T-helper 17 cell (primary cell): Measurements from ENCODE around the gene CNNM2. TPM values are rescaled to one million over a fixed set of nuclear protein-coding genes. Genes with fewer than 3 reads are reported as not detected.
A peak's percentile ranks its signal among the peaks of the same experiment; 100 is the strongest.

Experiments
- ATAC-seq: fragments of 150-1000 bp; cut with Tn5 transposase; 2 replicates; pipeline ENCODE4 v1.10.0; 2021; ENCODE audit warnings: mild to moderate bottlenecking, moderate library complexity
- DNase-seq, 3 donors: peaks; one replicate each; pipeline versions ENCODE4 v3.0.0 to v3.0.0-alpha.2; 2020 to 2021
- H3K9me3 ChIP-seq: one replicate; pipeline ENCODE4 v1.7.0; 2013; ENCODE audit warnings: low read length, mild to moderate bottlenecking; ENCODE audit not compliant: control insufficient read depth, poor library complexity, severe bottlenecking
- H3K27ac Mint-ChIP-seq: one replicate; pipeline ENCODE4 v1.8.0; 2022; ENCODE audit warnings: mild to moderate bottlenecking, moderate library complexity, mixed read lengths
- H3K27me3 Mint-ChIP-seq: one replicate; pipeline ENCODE4 v1.8.0; 2022; ENCODE audit warnings: mixed read lengths
- H3K36me3 Mint-ChIP-seq: one replicate; pipeline ENCODE4 v1.8.0; 2022; ENCODE audit warnings: low read depth, mixed read lengths
- H3K4me1 Mint-ChIP-seq: one replicate; pipeline ENCODE4 v1.8.0; 2022; ENCODE audit warnings: mild to moderate bottlenecking, mixed read lengths
- H3K4me3 Mint-ChIP-seq: one replicate; pipeline ENCODE4 v1.8.0; 2022; ENCODE audit warnings: mild to moderate bottlenecking, moderate library complexity, mixed read lengths
- total RNA-seq, 4 donors: library from RNA in 2 of 4; stranded (reverse) in 2 of 4; gene quantifications; one replicate each; pipeline ENCODE4 v1.2.3 and lab custom pipeline; 2022 to 2026

Gene CNNM2
- total RNA-seq, 2 donors from 2014 or later, result 9.2 to 12.5 TPM

DNA sequence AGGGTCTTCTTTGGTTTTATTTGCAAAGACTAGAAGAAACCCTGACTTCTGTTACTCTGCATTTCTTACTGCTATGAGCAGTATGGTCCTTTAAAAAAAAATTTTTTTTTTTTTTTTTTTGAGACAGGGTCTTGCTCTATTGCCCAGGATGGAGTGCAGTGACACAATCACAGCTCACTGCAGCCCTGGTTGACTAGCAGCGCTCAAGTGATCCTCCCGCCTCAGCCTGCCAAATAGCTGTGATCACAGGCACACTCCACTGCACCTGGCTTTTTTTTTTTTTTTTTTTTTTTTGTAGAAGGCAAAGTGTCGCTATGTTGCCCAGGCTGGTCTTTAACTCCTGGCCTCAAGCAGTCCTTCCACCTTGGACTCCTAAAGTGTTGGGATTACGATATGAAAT, 17.4 kb downstream of the CNNM2 start:
- ATAC-seq (no peak), DNase-seq (no peak)
- H3K9me3 ChIP-seq, result no peaks in the 10 kb centered on the region
- Mint-ChIP-seq H3K27me3 (no peaks in the 10 kb centered on the region), H3K36me3 (peaks cover 3% of the 10 kb centered on the region), H3K27ac (no peak overlapping the region), H3K4me3 (no peak overlapping the region), H3K4me1 (peaks cover 21% of the 10 kb centered on the region)

- no peak overlapping the region for H3K4me3 Mint-ChIP-seq
- peaks cover 19% of the 10 kb centered on the region for H3K4me1 Mint-ChIP-seq
- no peaks in the 10 kb centered on the region for H3K27me3 Mint-ChIP-seq
- peak overlapping the region; percentile 29 for H3K27ac Mint-ChIP-seq
- DNase-seq, result no peak
- H3K9me3 ChIP-seq, result no peaks in the 10 kb centered on the region
- peaks cover 3% of the 10 kb centered on the region for H3K36me3 Mint-ChIP-seq
- ATAC-seq, result no peak
Measured at GRCh38 chr10:102935939-102936605, 18.0 kb downstream of the CNNM2 start.

DNA sequence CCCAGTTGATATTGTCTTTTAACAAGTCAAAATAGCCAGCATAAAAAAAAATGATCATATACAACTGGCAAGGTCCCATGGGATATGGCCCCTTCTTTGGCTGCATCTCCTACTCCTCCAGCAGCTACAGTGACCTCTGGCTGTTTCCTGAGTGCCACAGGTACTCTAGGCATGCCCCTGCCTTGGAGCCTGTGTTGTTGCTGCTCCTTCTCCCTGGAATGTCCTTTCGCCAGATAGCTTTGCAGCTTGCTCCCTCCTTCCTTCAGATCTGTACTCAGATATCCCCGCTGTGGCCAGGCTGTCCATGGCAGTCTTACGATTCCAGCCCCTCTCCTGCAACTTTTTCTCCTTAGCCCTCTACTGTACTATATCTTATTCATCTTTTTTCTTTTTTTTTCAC, 23.3 kb downstream of the CNNM2 start:
- DNase-seq (no peak), ATAC-seq (no peak)
- Mint-ChIP-seq H3K36me3 (peaks cover 6% of the 10 kb centered on the region), H3K4me3 (no peak overlapping the region), H3K27ac (peak overlapping the region; percentile 17), H3K4me1 (peaks cover 19% of the 10 kb centered on the region), H3K27me3 (no peaks in the 10 kb centered on the region)
- no peaks in the 10 kb centered on the region for H3K9me3 ChIP-seq

- Mint-ChIP-seq H3K4me3 (no peak overlapping the region), H3K27me3 (no peaks in the 10 kb centered on the region), H3K4me1 (peaks cover 16% of the 10 kb centered on the region), H3K36me3 (peaks cover 10% of the 10 kb centered on the region), H3K27ac (no peak overlapping the region)
- no peak for ATAC-seq
- no peak for DNase-seq
- H3K9me3 ChIP-seq, result no peaks in the 10 kb centered on the region
Measured at GRCh38 chr10:102945449-102945848, 27.4 kb downstream of the CNNM2 start.

- no peaks in the 10 kb centered on the region for H3K9me3 ChIP-seq
- ATAC-seq (no peak), DNase-seq (no peak)
- Mint-ChIP-seq H3K27me3 (no peaks in the 10 kb centered on the region), H3K4me1 (peaks cover 16% of the 10 kb centered on the region), H3K36me3 (peaks cover 10% of the 10 kb centered on the region), H3K4me3 (no peak overlapping the region), H3K27ac (no peak overlapping the region)
Measured at GRCh38 chr10:102945962-102946361, 27.9 kb downstream of the CNNM2 start.

GRCh38 chr10:102946992-102947391, 28.9 kb downstream of the CNNM2 start:
- DNase-seq, result no peak
- Mint-ChIP-seq H3K27ac (no peak overlapping the region), H3K36me3 (peaks cover 10% of the 10 kb centered on the region), H3K27me3 (no peaks in the 10 kb centered on the region), H3K4me3 (no peak overlapping the region), H3K4me1 (peaks cover 11% of the 10 kb centered on the region)
- ATAC-seq, result no peak
- no peaks in the 10 kb centered on the region for H3K9me3 ChIP-seq

- Mint-ChIP-seq H3K4me1 (peaks cover 11% of the 10 kb centered on the region), H3K27ac (no peak overlapping the region), H3K27me3 (no peaks in the 10 kb centered on the region), H3K36me3 (peaks cover 7% of the 10 kb centered on the region), H3K4me3 (no peak overlapping the region)
- no peak for DNase-seq
- no peak for ATAC-seq
- H3K9me3 ChIP-seq, result no peaks in the 10 kb centered on the region
Measured at GRCh38 chr10:102948176-102948575, 30.1 kb downstream of the CNNM2 start.

DNA sequence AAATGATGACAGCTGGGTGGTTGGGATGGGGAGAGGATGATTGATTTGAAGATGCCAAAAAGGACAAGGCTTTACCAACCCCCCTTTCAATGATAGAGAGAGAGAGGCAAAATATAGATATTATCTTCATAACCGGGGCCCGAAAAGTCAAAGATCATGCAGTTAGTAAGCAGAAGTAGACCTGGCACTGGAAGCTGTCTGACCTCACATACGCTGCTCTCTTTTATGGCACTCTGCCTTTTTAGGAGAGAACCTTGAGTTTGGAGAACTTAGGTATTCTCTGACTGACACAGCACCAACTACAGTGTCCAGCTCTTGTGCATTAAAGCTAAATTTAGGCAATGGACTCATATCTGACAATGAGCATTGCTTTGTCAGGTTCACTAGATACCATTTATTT, 30.7 kb downstream of the CNNM2 start:
- H3K27ac Mint-ChIP-seq, result no peak overlapping the region
- no peaks in the 10 kb centered on the region for H3K27me3 Mint-ChIP-seq
- ATAC-seq (no peak), DNase-seq (no peak)
- no peaks in the 10 kb centered on the region for H3K9me3 ChIP-seq
- peaks cover 11% of the 10 kb centered on the region for H3K4me1 Mint-ChIP-seq
- peaks cover 7% of the 10 kb centered on the region for H3K36me3 Mint-ChIP-seq
- H3K4me3 Mint-ChIP-seq, result no peak overlapping the region

- H3K4me1 Mint-ChIP-seq, result peaks cover 11% of the 10 kb centered on the region
- no peaks in the 10 kb centered on the region for H3K9me3 ChIP-seq
Measured at GRCh38 chr10:102949916-102950315, 31.8 kb downstream of the CNNM2 start.

GRCh38 chr10:102951316-102951715, 33.2 kb downstream of the CNNM2 start:
- H3K9me3 ChIP-seq, result no peaks in the 10 kb centered on the region
- Mint-ChIP-seq H3K4me3 (no peak overlapping the region), H3K4me1 (peaks cover 8% of the 10 kb centered on the region), H3K36me3 (peaks cover 7% of the 10 kb centered on the region), H3K27me3 (no peaks in the 10 kb centered on the region), H3K27ac (no peak overlapping the region)
- DNase-seq, result no peak
- ATAC-seq, result no peak

More at GRCh38 chr10:102949916-102950315, 31.8 kb downstream of the CNNM2 start:
- no peak for ATAC-seq
- Mint-ChIP-seq H3K4me3 (no peak overlapping the region), H3K36me3 (peaks cover 7% of the 10 kb centered on the region), H3K27ac (no peak overlapping the region), H3K27me3 (no peaks in the 10 kb centered on the region)
- DNase-seq, result no peak

DNA sequence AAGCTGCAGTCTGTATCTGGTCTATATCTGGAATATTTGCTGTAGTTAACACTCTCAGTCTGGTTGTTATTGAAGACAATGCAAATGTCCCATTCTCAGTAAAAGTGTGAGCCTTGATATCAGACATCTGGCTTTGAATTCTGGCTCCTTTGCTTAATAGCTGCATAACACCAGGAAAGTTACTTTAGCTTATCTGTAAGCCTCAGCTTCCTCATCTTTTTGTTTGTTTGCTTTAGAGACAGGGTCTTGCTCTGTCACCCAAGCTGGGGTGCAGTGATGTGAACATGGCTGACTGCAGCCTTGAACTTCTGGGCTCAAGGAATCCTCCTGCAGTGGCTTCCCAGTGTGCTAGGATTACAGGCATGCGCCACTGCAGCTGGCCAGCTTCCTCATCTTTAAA, 41.3 kb downstream of the CNNM2 start:
- Mint-ChIP-seq H3K27ac (no peak overlapping the region), H3K4me1 (peaks cover 2% of the 10 kb centered on the region), H3K4me3 (no peak overlapping the region), H3K36me3 (no peaks in the 10 kb centered on the region), H3K27me3 (no peaks in the 10 kb centered on the region)
- no peaks in the 10 kb centered on the region for H3K9me3 ChIP-seq
- no peak for ATAC-seq
- no peak for DNase-seq

DNA sequence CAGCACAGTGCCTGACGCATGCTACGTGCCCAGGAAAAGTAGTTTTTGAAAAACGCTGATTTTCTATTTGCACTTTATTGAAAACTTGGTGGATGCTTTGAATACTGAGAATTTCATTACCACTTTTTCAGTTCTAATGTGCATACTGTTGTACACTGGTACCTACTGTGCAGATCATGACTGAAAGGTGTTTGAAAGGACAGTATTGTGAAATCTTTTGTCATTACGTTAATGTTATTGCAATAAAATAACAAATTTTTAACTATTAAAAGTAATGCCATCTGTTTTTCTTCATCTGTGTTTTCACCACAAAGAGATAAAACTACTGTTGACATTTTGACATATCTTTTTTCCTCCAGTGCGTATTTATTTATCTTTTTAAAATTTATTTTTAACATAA, 42.1 kb downstream of the CNNM2 start:
- Mint-ChIP-seq H3K27ac (no peak overlapping the region), H3K4me1 (peaks cover 2% of the 10 kb centered on the region), H3K36me3 (peaks cover 2% of the 10 kb centered on the region), H3K27me3 (no peaks in the 10 kb centered on the region), H3K4me3 (no peak overlapping the region)
- DNase-seq (no peak), ATAC-seq (no peak)
- no peaks in the 10 kb centered on the region for H3K9me3 ChIP-seq

DNA sequence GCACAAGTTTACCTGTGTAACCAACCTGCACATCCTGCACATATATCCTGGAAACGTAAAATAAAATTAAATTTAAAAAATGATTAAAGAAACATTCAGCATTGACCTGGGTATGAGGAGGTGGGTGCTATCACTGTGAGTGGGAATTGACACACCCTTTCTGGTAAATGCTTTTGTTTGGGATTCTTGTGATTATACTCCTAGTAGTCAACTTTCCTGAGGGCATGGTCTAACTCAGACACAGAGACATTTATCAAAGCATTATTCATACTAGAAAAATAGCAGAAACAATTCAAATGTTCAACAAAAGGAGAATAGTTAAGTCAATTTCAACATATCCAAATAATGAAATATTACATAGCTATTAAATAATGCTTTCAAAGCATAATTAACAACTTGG, 44.2 kb downstream of the CNNM2 start:
- H3K36me3 Mint-ChIP-seq, result peaks cover 2% of the 10 kb centered on the region
- no peaks in the 10 kb centered on the region for H3K27me3 Mint-ChIP-seq
- H3K9me3 ChIP-seq, result no peaks in the 10 kb centered on the region
- H3K4me1 Mint-ChIP-seq, result peaks cover 2% of the 10 kb centered on the region
- ATAC-seq, result no peak
- no peak for DNase-seq
- H3K4me3 Mint-ChIP-seq, result no peak overlapping the region
- no peak overlapping the region for H3K27ac Mint-ChIP-seq

DNA sequence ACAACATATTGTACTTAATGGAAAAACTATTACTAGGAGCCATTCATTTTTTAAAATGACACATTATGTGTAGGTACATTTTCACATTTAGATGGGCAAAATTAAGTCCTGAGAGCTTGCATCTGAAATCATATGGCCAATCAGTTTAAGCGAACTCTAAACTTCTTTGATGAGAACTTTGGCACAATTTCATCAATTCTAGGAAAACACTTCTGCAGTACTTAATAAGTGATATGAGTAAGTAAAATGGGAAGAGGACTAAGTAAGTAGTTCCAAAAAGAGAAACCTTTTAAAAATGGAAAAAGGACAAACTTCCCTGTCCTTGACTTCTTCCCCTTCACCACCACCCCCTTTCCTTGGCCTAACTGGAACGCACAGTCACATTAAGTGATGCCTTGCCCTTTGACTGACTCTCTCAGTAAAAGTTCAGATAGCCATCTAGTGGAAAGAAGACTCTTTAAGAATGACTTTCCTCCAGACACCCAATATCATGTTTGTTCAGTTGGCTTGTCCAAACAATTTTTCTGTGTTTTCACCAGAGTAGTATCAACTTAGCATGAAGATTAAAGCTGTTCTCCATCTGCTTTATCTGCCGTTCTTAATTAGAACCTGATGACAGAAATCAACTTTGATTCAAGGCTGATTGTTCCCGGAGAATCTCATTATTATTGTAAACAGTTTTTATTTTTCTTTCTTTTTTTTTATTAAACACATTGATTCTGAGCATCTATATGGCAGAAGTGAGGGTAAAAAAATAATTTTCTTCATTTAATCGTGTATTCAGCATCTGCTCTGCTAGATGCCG, 45.1 kb downstream of the CNNM2 start:
- Mint-ChIP-seq H3K27me3 (no peaks in the 10 kb centered on the region), H3K36me3 (peaks cover 2% of the 10 kb centered on the region), H3K4me3 (no peak overlapping the region), H3K4me1 (peaks cover 2% of the 10 kb centered on the region), H3K27ac (no peak overlapping the region)
- no peak for DNase-seq
- ATAC-seq, result no peak
- no peaks in the 10 kb centered on the region for H3K9me3 ChIP-seq
